GM21723 (cell line): ENCODE results near the gene ACTL7B.
"Not testable (repeated sequence)": the region's sequence is repeated elsewhere in the genome, so short reads cannot be mapped to it uniquely, and the experiment has no call there.

Experiments
- ATAC-seq: cut with Tn5 transposase; IDR thresholded peaks from one replicate; pipeline ENCODE4 v1.9.1; 2021; ENCODE audit warnings: mild to moderate bottlenecking, moderate library complexity; ENCODE audit not compliant: unreplicated experiment

Gene ACTL7B

GRCh38 chr9:108869092-108869725 is 13.4 kb upstream of the ACTL7B start:
- no peak for ATAC-seq

- no peak for ATAC-seq
Observed at GRCh38 chr9:108867829-108868228, 12.0 kb upstream of the ACTL7B start.

- no peak for ATAC-seq
Observed at GRCh38 chr9:108867116-108867515, 11.3 kb upstream of the ACTL7B start.

- no peak for ATAC-seq
Observed at GRCh38 chr9:108866001-108866420, 10.2 kb upstream of the ACTL7B start.

GRCh38 chr9:108865037-108865436 is 9.3 kb upstream of the ACTL7B start:
- no peak for ATAC-seq

- ATAC-seq, result no peak
Observed at GRCh38 chr9:108864446-108864845, 8.7 kb upstream of the ACTL7B start.

- ATAC-seq, result no peak
Observed at GRCh38 chr9:108863891-108864290, 8.1 kb upstream of the ACTL7B start.

GRCh38 chr9:108861997-108862396 is 6.2 kb upstream of the ACTL7B start, which contains the start of gene ACTL7A:
TSS of gene ACTL7A (plus strand) at chr9:108862266. CDS start at chr9:108862323, 57 bp downstream.
- ATAC-seq, result no peak

GRCh38 chr9:108861464-108861863 is 5.7 kb upstream of the ACTL7B start:
- no peak for ATAC-seq

GRCh38 chr9:108860764-108861163 is 5.0 kb upstream of the ACTL7B start:
- ATAC-seq, result no peak

GRCh38 chr9:108860354-108860753 is 4.6 kb upstream of the ACTL7B start:
- no peak for ATAC-seq

- ATAC-seq, result peak; percentile 81
Observed at GRCh38 chr9:108859459-108860114, 3.8 kb upstream of the ACTL7B start.

GRCh38 chr9:108857572-108857971 is 1.8 kb upstream of the ACTL7B start:
- ATAC-seq, result no peak

- ATAC-seq, result no peak
Observed at GRCh38 chr9:108855529-108855886, 278 bp downstream of the ACTL7B start.

GRCh38 chr9:108854641-108855528 is 901 bp downstream of the ACTL7B start:
- ATAC-seq, result no peak

GRCh38 chr9:108854094-108854493 is 1.7 kb downstream of the ACTL7B start:
- no peak for ATAC-seq

- no peak for ATAC-seq
Observed at GRCh38 chr9:108852079-108852478, 3.7 kb downstream of the ACTL7B start.

GRCh38 chr9:108851138-108851537 is 4.6 kb downstream of the ACTL7B start:
- no peak for ATAC-seq

- ATAC-seq, result no peak
Observed at GRCh38 chr9:108850293-108850897, 5.4 kb downstream of the ACTL7B start.

- ATAC-seq, result not testable (repeated sequence)
Observed at GRCh38 chr9:108848296-108848695, 7.5 kb downstream of the ACTL7B start.

- ATAC-seq, result no peak
Observed at GRCh38 chr9:108845947-108846346, 9.8 kb downstream of the ACTL7B start.
